ENCODE results near the gene MDFI. TPM values are rescaled to one million over a fixed set of nuclear protein-coding genes. Genes with fewer than 3 reads are reported as not detected.
A peak's percentile ranks its signal among the peaks of the same experiment; 100 is the strongest.

Gene MDFI
- total RNA-seq, 1 experiment from 2014 or later: not detected

DNA sequence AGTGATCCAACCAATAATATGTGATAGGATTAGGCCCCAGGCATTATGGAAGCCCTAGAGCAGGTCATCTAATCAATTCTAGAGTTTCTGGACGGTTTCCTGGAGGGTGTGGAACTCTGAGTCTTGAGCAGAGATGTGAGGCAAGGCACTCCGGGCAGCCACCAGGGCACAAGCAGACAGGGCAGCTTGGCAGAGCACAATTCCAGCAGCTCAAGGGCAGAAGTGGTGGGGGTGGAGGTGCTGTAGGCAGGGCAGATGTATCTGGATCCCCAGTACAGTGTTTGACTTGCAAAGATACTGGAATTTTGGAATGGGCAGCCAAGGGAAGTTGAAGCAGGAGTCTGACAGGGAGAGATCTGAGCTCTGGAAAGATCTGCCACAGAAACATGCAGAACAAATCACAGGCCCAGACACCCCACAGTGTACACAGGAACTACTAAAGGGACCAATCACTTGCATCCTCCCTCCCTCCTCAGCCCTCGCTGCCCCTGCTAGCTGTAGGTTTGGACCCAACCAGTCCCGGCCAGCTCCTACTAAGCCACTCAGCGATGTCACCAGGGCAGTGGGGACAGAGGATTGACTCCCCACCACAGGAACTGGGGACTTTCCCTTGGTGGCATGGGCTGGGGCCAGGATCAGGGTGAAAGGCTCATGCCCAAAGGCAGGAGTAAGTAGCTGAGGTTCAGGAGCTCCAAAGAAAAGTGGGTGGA, 50.1 kb downstream of the MDFI start:
- intact Hi-C loops (cut with micrococcal nuclease; ENCODE audit: unreplicated experiment): no loop called here
- BruUV-seq (replicated peaks): no TSS peak
- Histone ChIP-seq H3K4me3 (ENCODE audit: low read depth, low read length) (no peak overlapping the region), H3K4me1 (peaks cover 21% of the 10 kb centered on the region), H3K27me3 (replicated peaks; ENCODE audit: control insufficient read depth, insufficient read depth, low read length) (no peaks in the 10 kb centered on the region), H3K9me3 (no peaks in the 10 kb centered on the region), H3K36me3 (ENCODE audit: control insufficient read depth, insufficient read depth, low read length) (no peaks in the 10 kb centered on the region)
- TF ChIP-seq, protein P1, sequence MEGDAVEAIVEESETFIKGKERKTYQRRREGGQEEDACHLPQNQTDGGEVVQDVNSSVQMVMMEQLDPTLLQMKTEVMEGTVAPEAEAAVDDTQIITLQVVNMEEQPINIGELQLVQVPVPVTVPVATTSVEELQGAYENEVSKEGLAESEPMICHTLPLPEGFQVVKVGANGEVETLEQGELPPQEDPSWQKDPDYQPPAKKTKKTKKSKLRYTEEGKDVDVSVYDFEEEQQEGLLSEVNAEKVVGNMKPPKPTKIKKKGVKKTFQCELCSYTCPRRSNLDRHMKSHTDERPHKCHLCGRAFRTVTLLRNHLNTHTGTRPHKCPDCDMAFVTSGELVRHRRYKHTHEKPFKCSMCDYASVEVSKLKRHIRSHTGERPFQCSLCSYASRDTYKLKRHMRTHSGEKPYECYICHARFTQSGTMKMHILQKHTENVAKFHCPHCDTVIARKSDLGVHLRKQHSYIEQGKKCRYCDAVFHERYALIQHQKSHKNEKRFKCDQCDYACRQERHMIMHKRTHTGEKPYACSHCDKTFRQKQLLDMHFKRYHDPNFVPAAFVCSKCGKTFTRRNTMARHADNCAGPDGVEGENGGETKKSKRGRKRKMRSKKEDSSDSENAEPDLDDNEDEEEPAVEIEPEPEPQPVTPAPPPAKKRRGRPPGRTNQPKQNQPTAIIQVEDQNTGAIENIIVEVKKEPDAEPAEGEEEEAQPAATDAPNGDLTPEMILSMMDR (IDR thresholded peaks at IDR 0.05; ENCODE audit: insufficient read depth in 1 of 2, low read depth in 1 of 2, low read length in 1 of 2, severe bottlenecking in 1 of 2, unreplicated experiment in 1 of 2): no peak
- POLR2A ChIA-PET: no interaction called here
- H3K27ac Mint-ChIP-seq (ENCODE audit: unreplicated experiment): no peak overlapping the region
- CTCF ChIA-PET: interaction anchor here (0.6 to 1.9 kb wide), 2 partner anchors 98 to 99 kb away, joined by 3 to 9 read pairs; partner anchors contain the start of gene TOMM6
- H3K4me3 Mint-ChIP-seq (ENCODE audit: unreplicated experiment): no peak overlapping the region
- peaks cover 15% of the 10 kb centered on the region for H3K4me1 Mint-ChIP-seq (ENCODE audit: low read depth, unreplicated experiment)
- peak in 1 of 2 experiments; percentile 9 for DNase-seq
- H3K9me3 Mint-ChIP-seq (ENCODE audit: unreplicated experiment): no peaks in the 10 kb centered on the region
- no peaks in the 10 kb centered on the region for H3K27me3 Mint-ChIP-seq (ENCODE audit: insufficient read depth, unreplicated experiment)
- H3K36me3 Mint-ChIP-seq (ENCODE audit: insufficient read depth, unreplicated experiment): no peaks in the 10 kb centered on the region

DNA sequence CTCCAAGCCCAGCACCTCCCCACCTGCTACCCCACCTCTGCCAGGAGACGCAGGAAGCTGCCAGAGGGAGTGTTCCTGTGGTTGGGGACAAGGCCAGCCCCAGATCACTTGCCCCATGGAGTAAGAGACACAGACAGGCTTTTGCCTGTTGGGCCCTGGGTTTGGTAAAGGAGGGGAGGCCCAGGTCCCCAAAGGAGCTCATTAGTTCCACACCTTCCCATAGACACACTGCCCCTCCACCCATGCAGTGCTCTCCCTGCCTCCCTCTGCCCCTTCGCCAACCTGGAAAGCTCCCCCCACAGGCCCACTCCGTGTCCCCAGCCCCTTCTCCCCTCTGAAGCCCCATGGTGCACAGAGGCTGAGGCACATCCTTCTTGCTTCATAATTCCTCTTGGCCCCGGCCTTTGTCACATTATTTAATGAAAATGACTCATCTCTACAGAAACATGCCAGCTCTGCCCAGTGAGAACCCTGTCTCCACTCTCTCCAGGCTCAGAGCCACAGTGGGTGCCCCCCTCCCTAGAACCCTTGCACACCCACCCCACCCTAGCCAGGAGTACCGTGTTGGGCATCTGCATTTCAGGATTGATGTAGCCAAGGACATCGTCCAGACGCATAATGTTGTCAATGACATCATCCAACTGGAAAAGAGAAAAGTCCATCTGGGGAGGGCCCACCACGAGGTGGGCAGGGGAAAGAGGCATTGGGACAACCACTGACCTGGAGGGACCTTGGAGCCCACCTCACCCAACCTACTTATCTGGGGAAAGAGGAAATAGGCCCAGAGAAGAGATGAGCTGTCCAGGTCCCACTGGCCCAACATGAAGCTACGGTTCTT, 51.1 kb downstream of the MDFI start:
- intact Hi-C loops (cut with micrococcal nuclease; ENCODE audit: unreplicated experiment): no loop called here
- TF ChIP-seq, protein P1 (IDR thresholded peaks at IDR 0.05; ENCODE audit: insufficient read depth in 1 of 2, low read depth in 1 of 2, low read length in 1 of 2, severe bottlenecking in 1 of 2, unreplicated experiment in 1 of 2): no peak
- Histone ChIP-seq H3K4me1 (peaks cover 21% of the 10 kb centered on the region), H3K9me3 (no peaks in the 10 kb centered on the region), H3K36me3 (ENCODE audit: control insufficient read depth, insufficient read depth, low read length) (no peaks in the 10 kb centered on the region), H3K27me3 (replicated peaks; ENCODE audit: control insufficient read depth, insufficient read depth, low read length) (no peaks in the 10 kb centered on the region), H3K4me3 (ENCODE audit: low read depth, low read length) (no peak overlapping the region)
- peaks cover 15% of the 10 kb centered on the region for H3K4me1 Mint-ChIP-seq (ENCODE audit: low read depth, unreplicated experiment)
- no peak overlapping the region for H3K4me3 Mint-ChIP-seq (ENCODE audit: unreplicated experiment)
- no peak overlapping the region for H3K27ac Mint-ChIP-seq (ENCODE audit: unreplicated experiment)
- ChIA-PET CTCF (interaction anchor here (1.0 to 1.3 kb wide), 2 partner anchors 319 to 322 kb away, joined by 3 read pairs; no protein-coding TSS in a partner anchor), POLR2A (interaction anchor here (0.6 kb wide), 1 partner anchor 45 kb away, joined by 5 read pairs; no protein-coding TSS in a partner anchor)
- no peaks in the 10 kb centered on the region for H3K27me3 Mint-ChIP-seq (ENCODE audit: insufficient read depth, unreplicated experiment)
- BruUV-seq (replicated peaks): no TSS peak
- peak in 1 of 2 experiments; percentile 18 for DNase-seq
- H3K36me3 Mint-ChIP-seq (ENCODE audit: insufficient read depth, unreplicated experiment): no peaks in the 10 kb centered on the region
- no peaks in the 10 kb centered on the region for H3K9me3 Mint-ChIP-seq (ENCODE audit: unreplicated experiment)

DNA sequence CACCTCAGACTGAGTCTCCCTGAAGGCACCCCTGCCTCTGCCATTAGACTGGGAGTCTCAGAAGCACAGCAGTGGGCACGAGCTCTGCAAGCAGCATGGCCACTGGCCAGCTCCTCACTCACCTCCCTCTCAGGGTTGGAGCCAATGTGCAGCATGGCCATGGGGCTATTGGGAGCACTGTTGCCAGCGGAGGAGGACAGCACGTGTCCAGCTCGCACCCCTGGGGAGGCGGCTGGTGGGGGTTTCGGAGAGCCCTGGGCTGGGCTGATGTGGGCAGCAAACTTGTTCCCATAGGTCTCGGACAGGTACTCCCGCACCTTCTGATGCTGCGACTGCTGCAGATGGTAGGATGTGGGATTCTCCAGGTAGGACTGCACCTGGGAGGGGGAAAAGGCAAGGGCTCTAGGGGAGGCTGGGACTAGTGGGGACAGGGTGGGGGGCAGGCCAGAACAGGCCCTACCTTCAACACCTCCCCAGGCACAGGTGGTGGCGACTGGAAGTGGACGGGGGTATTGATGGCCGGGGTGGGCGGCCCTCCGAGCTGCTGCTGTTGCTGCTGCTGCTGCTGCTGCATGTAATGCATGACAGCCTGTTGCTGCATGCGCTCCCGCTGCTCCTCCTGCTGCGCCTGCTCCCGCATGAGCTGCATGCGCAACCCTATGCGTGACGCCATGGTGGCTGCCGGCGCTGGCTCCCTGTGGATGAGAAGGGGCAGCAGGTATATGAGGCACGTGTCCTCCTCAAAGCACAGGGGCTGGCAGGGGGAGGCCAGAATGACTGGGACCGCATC, 52.5 kb downstream of the MDFI start:
- TF ChIP-seq, protein P1 (IDR thresholded peaks at IDR 0.05; ENCODE audit: insufficient read depth in 1 of 2, low read depth in 1 of 2, low read length in 1 of 2, severe bottlenecking in 1 of 2, unreplicated experiment in 1 of 2): no peak
- intact Hi-C loops (cut with micrococcal nuclease; ENCODE audit: unreplicated experiment): no loop called here
- Histone ChIP-seq H3K36me3 (ENCODE audit: control insufficient read depth, insufficient read depth, low read length) (no peaks in the 10 kb centered on the region), H3K4me1 (peaks cover 21% of the 10 kb centered on the region), H3K9me3 (no peaks in the 10 kb centered on the region), H3K27me3 (replicated peaks; ENCODE audit: control insufficient read depth, insufficient read depth, low read length) (no peaks in the 10 kb centered on the region), H3K4me3 (ENCODE audit: low read depth, low read length) (no peak overlapping the region)
- Mint-ChIP-seq H3K4me3 (ENCODE audit: unreplicated experiment) (no peak overlapping the region), H3K4me1 (ENCODE audit: low read depth, unreplicated experiment) (peaks cover 15% of the 10 kb centered on the region), H3K27ac (ENCODE audit: unreplicated experiment) (no peak overlapping the region), H3K9me3 (ENCODE audit: unreplicated experiment) (no peaks in the 10 kb centered on the region), H3K27me3 (ENCODE audit: insufficient read depth, unreplicated experiment) (no peaks in the 10 kb centered on the region), H3K36me3 (ENCODE audit: insufficient read depth, unreplicated experiment) (no peaks in the 10 kb centered on the region)
- DNase-seq: no peak
- ChIA-PET POLR2A (no interaction called here), CTCF (interaction anchor here (0.5 to 1.3 kb wide), 3 partner anchors 248 to 323 kb away, joined by 3 to 6 read pairs (median 5); no protein-coding TSS in a partner anchor)
- BruUV-seq (replicated peaks): no TSS peak
